ENCODE data around the gene HAUS6. TPM values are rescaled to one million over a fixed set of nuclear protein-coding genes. Genes with fewer than 3 reads are reported as not detected.

Gene HAUS6
- total RNA-seq, 5 donors from 2014 or later (not counting 1 experiment from before 2014, with no cell fraction given), result 8.7 to 17.0 (median 15.1) TPM

- Histone ChIP-seq H3K4me1 (ENCODE audit: control insufficient read depth in 1 of 2, extremely low read depth in 1 of 2, insufficient read depth in 2 of 2, low read length in 2 of 2) (no peaks in the 10 kb centered on the region), H3K4me3 (ENCODE audit: control insufficient read depth in 1 of 2, extremely low read depth in 1 of 2, low read length in 1 of 2) (no peak overlapping the region), H3K36me3 (ENCODE audit: control insufficient read depth in 2 of 2, extremely low read depth in 1 of 2, insufficient read depth in 1 of 2, low read length in 1 of 2) (no peaks in the 10 kb centered on the region), H3K27ac (ENCODE audit: low read length) (no peak overlapping the region), H3K27me3 (replicated peaks in 1 of 2; ENCODE audit: control insufficient read depth in 2 of 2, extremely low read depth in 1 of 2, insufficient read depth in 2 of 2, low read length in 1 of 2) (peaks cover 0 to 14% of the 10 kb centered on the region in 2 experiments), H3K9me3 (no peaks in the 10 kb centered on the region)
- Mint-ChIP-seq H3K4me1 (peaks cover 0 to 2% (median 0%) of the 10 kb centered on the region in 3 donors), H3K9me3 (no peaks in the 10 kb centered on the region), H3K27me3 (peaks cover 6 to 8% of the 10 kb centered on the region in 2 donors), H3K36me3 (peaks cover 4% of the 10 kb centered on the region), H3K27ac (no peak overlapping the region), H3K4me3 (no peak overlapping the region)
- POLR2A ChIA-PET, result no interaction called here
- CTCF ChIA-PET, result no interaction called here
- no peak for ATAC-seq (replicated peaks in 1 of 4)
- WGBS (ENCODE audit: insufficient coverage), result 100% methylated on average over 9 of the region's 14 CpGs
- no peak for DNase-seq
Observed at GRCh38 chr9:19032406-19032805, 70.3 kb downstream of the HAUS6 start.

GRCh38 chr9:19030899-19031298 lies 71.8 kb downstream of the HAUS6 start:
- peaks cover 0 to 18% of the 10 kb centered on the region in 2 experiments for H3K27me3 ChIP-seq (replicated peaks in 1 of 2; ENCODE audit: control insufficient read depth in 2 of 2, extremely low read depth in 1 of 2, insufficient read depth in 2 of 2, low read length in 1 of 2)
- H3K27me3 Mint-ChIP-seq, result peaks cover 6 to 8% of the 10 kb centered on the region in 2 donors
- peaks cover 0 to 2% (median 0%) of the 10 kb centered on the region in 3 donors for H3K4me1 Mint-ChIP-seq
- no peaks in the 10 kb centered on the region for H3K9me3 Mint-ChIP-seq
- no peak overlapping the region for H3K4me3 ChIP-seq (ENCODE audit: control insufficient read depth in 1 of 2, extremely low read depth in 1 of 2, low read length in 1 of 2)
- H3K4me3 Mint-ChIP-seq, result no peak overlapping the region
- ChIA-PET CTCF (no interaction called here), POLR2A (no interaction called here)
- ATAC-seq (replicated peaks in 1 of 4), result no peak
- H3K27ac Mint-ChIP-seq, result no peak overlapping the region
- no peak for DNase-seq
- H3K4me1 ChIP-seq (ENCODE audit: control insufficient read depth in 1 of 2, extremely low read depth in 1 of 2, insufficient read depth in 2 of 2, low read length in 2 of 2), result no peaks in the 10 kb centered on the region
- no peak overlapping the region for H3K27ac ChIP-seq (ENCODE audit: low read length)
- H3K36me3 Mint-ChIP-seq, result peaks cover 4% of the 10 kb centered on the region
- no peaks in the 10 kb centered on the region for H3K9me3 ChIP-seq
- WGBS (ENCODE audit: insufficient coverage), result no CpG with 5 or more reads among the region's 1 CpG
- no peaks in the 10 kb centered on the region for H3K36me3 ChIP-seq (ENCODE audit: control insufficient read depth in 2 of 2, extremely low read depth in 1 of 2, insufficient read depth in 1 of 2, low read length in 1 of 2)

DNA sequence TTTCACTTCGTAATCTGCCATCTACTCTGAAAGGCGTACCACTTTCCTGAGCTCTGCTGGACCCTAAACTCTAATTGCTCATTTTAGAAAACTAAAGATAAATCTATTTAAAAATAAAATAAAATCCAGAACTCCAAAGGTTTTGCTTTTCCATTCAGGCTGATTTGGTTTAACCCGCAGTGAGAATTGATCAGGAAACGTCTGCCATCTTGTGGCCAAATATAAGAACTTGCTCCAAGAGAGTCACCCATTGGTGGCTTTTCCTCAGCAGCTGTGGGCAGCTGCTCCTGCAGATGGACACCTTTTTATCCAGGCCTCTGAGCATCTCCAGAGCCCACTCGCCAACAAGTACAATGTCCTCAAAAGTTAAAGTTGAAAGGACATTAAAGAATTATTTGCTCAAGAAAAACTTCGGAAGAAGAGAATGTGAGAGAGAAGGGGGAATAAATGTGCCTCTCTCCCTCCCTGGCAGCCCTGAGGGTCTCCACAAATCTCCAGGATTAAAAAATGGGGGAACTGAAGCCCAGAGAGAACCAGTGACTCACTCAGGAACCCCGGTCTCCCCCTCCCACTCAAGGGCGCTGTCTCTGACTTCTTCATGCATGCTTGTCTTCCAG lies 73.8 kb downstream of the HAUS6 start:
- WGBS (ENCODE audit: insufficient coverage), result 6% methylated on average over 3 of the region's 8 CpGs

DNA sequence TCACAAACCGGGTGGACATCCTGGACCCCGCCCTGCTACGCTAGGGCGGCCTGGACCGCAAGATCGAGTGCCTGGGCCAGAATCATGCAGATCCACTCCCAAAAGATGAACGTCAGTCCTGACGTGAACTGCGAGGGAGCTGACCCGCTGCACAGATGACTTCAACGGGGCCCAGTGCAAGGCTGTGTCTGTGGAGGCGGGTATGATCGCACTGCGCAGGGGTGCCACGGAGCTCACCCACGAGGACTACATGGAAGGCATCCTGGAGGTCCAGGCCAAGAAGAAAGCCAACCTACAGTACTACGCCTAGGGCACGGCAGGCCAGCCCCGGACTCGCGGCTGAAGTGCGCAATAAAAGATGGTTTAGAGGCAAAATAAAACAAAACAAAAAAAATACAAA lies 74.9 kb downstream of the HAUS6 start:
- Mint-ChIP-seq H3K9me3 (no peaks in the 10 kb centered on the region), H3K27me3 (peaks cover 11 to 13% of the 10 kb centered on the region in 2 donors), H3K36me3 (no peaks in the 10 kb centered on the region), H3K4me3 (no peak overlapping the region), H3K27ac (no peak overlapping the region), H3K4me1 (peaks cover 0 to 2% (median 0%) of the 10 kb centered on the region in 3 donors)
- ChIA-PET POLR2A (no interaction called here), CTCF (interaction anchor here (0.6 to 5.2 kb wide), 5 partner anchors 15 to 773 kb away, joined by 3 to 31 read pairs (median 3); no protein-coding TSS in a partner anchor)
- Histone ChIP-seq H3K36me3 (ENCODE audit: control insufficient read depth in 2 of 2, extremely low read depth in 1 of 2, insufficient read depth in 1 of 2, low read length in 1 of 2) (no peaks in the 10 kb centered on the region), H3K27me3 (replicated peaks in 1 of 2; ENCODE audit: control insufficient read depth in 2 of 2, extremely low read depth in 1 of 2, insufficient read depth in 2 of 2, low read length in 1 of 2) (peaks cover 0 to 12% of the 10 kb centered on the region in 2 experiments), H3K4me1 (ENCODE audit: control insufficient read depth in 1 of 2, extremely low read depth in 1 of 2, insufficient read depth in 2 of 2, low read length in 2 of 2) (no peaks in the 10 kb centered on the region), H3K27ac (ENCODE audit: low read length) (no peak overlapping the region), H3K9me3 (no peaks in the 10 kb centered on the region), H3K4me3 (ENCODE audit: control insufficient read depth in 1 of 2, extremely low read depth in 1 of 2, low read length in 1 of 2) (no peak overlapping the region)
- no peak for ATAC-seq (replicated peaks in 1 of 4)
- WGBS (ENCODE audit: insufficient coverage), result 89% methylated on average over 11 of the region's 22 CpGs
- DNase-seq, result no peak

More for the DNA sequence above, 73.8 kb downstream of the HAUS6 start:
- Mint-ChIP-seq H3K9me3 (no peaks in the 10 kb centered on the region), H3K4me1 (peaks cover 0 to 2% (median 0%) of the 10 kb centered on the region in 3 donors), H3K27ac (no peak overlapping the region), H3K36me3 (no peaks in the 10 kb centered on the region), H3K27me3 (peaks cover 8 to 10% of the 10 kb centered on the region in 2 donors), H3K4me3 (no peak overlapping the region)
- Histone ChIP-seq H3K4me3 (ENCODE audit: control insufficient read depth in 1 of 2, extremely low read depth in 1 of 2, low read length in 1 of 2) (no peak overlapping the region), H3K27ac (ENCODE audit: low read length) (no peak overlapping the region), H3K36me3 (ENCODE audit: control insufficient read depth in 2 of 2, extremely low read depth in 1 of 2, insufficient read depth in 1 of 2, low read length in 1 of 2) (no peaks in the 10 kb centered on the region), H3K27me3 (replicated peaks in 1 of 2; ENCODE audit: control insufficient read depth in 2 of 2, extremely low read depth in 1 of 2, insufficient read depth in 2 of 2, low read length in 1 of 2) (peaks cover 0 to 18% of the 10 kb centered on the region in 2 experiments), H3K4me1 (ENCODE audit: control insufficient read depth in 1 of 2, extremely low read depth in 1 of 2, insufficient read depth in 2 of 2, low read length in 2 of 2) (no peaks in the 10 kb centered on the region), H3K9me3 (no peaks in the 10 kb centered on the region)
- DNase-seq, result peak in 5 of 35 experiments; percentile 2 to 59 (median 6)
- CTCF ChIA-PET, result interaction anchor here (0.6 to 5.2 kb wide), 12 partner anchors 10 to 775 kb away, joined by 3 to 31 read pairs (median 3); no protein-coding TSS in a partner anchor
- POLR2A ChIA-PET, result no interaction called here
- ATAC-seq (replicated peaks in 1 of 4), result peak in 3 of 4 experiments; percentile 43 to 59 (median 58)

DNA sequence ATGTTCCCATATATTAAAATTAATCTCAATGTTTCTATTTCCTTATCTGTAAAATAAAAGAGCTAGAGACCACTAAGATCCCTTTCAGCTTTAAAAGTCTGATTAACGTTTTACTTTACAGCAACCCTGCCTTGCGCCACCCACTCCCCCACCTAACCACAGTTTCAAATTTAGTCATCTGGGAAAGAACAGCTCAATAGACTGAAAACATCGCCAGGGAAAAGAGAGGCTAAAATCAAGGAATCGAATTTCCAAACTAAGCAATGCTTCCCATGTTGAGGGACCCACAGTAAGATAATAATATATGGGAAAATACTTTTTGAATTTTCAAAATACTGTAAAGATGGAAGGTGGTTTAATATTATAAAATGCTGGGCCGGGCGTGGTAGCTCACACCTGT lies 76.3 kb downstream of the HAUS6 start:
- H3K4me3 Mint-ChIP-seq, result no peak overlapping the region
- H3K36me3 Mint-ChIP-seq, result no peaks in the 10 kb centered on the region
- ChIA-PET POLR2A (no interaction called here), CTCF (interaction anchor here (0.5 to 5.2 kb wide), 4 partner anchors 14 to 772 kb away, joined by 3 to 31 read pairs (median 3); partner anchors contain the start of gene RRAGA (in 1 of the 2))
- H3K4me3 ChIP-seq (ENCODE audit: control insufficient read depth in 1 of 2, extremely low read depth in 1 of 2, low read length in 1 of 2), result no peak overlapping the region
- no peaks in the 10 kb centered on the region for H3K36me3 ChIP-seq (ENCODE audit: control insufficient read depth in 2 of 2, extremely low read depth in 1 of 2, insufficient read depth in 1 of 2, low read length in 1 of 2)
- no peaks in the 10 kb centered on the region for H3K9me3 ChIP-seq
- ATAC-seq (replicated peaks in 1 of 4) (no peak), DNase-seq (no peak)
- no peak overlapping the region for H3K27ac ChIP-seq (ENCODE audit: low read length)
- no peak overlapping the region for H3K27ac Mint-ChIP-seq
- no peaks in the 10 kb centered on the region for H3K9me3 Mint-ChIP-seq
- H3K4me1 Mint-ChIP-seq, result peaks cover 0 to 2% (median 0%) of the 10 kb centered on the region in 3 donors
- peaks cover 11 to 13% of the 10 kb centered on the region in 2 donors for H3K27me3 Mint-ChIP-seq
- no peaks in the 10 kb centered on the region for H3K4me1 ChIP-seq (ENCODE audit: control insufficient read depth in 1 of 2, extremely low read depth in 1 of 2, insufficient read depth in 2 of 2, low read length in 2 of 2)
- peaks cover 0 to 11% of the 10 kb centered on the region in 2 experiments for H3K27me3 ChIP-seq (replicated peaks in 1 of 2; ENCODE audit: control insufficient read depth in 2 of 2, extremely low read depth in 1 of 2, insufficient read depth in 2 of 2, low read length in 1 of 2)
- WGBS (ENCODE audit: insufficient coverage), result no CpG with 5 or more reads among the region's 6 CpGs

DNA sequence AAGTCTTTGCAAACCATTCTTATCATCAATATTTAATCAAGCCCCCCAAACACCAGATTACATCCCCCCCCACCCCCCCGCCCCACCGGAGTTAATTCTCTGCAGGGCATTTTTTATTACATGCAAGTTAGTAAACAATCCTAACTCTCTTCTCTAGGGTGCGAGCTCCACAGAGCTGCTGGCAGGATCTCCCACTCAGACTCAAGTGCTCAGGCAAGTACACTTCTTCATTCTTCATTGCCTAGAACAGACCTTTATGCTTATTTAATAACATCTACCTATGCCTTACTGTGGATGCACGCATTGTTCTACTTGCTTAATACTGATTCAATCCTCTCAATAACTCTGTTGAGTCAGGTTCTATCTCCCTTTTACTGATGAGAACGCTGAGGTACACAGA lies 79.6 kb downstream of the HAUS6 start:
- CTCF ChIA-PET, result no interaction called here

More for the DNA sequence above, 79.6 kb downstream of the HAUS6 start:
- Histone ChIP-seq H3K27me3 (replicated peaks in 1 of 2; ENCODE audit: control insufficient read depth in 2 of 2, extremely low read depth in 1 of 2, insufficient read depth in 2 of 2, low read length in 1 of 2) (peaks cover 0 to 6% of the 10 kb centered on the region in 2 experiments), H3K4me1 (ENCODE audit: control insufficient read depth in 1 of 2, extremely low read depth in 1 of 2, insufficient read depth in 2 of 2, low read length in 2 of 2) (no peaks in the 10 kb centered on the region), H3K36me3 (ENCODE audit: control insufficient read depth in 2 of 2, extremely low read depth in 1 of 2, insufficient read depth in 1 of 2, low read length in 1 of 2) (no peaks in the 10 kb centered on the region), H3K9me3 (no peaks in the 10 kb centered on the region), H3K27ac (ENCODE audit: low read length) (no peak overlapping the region), H3K4me3 (ENCODE audit: control insufficient read depth in 1 of 2, extremely low read depth in 1 of 2, low read length in 1 of 2) (no peak overlapping the region)
- Mint-ChIP-seq H3K27me3 (peaks cover 4 to 6% of the 10 kb centered on the region in 2 donors), H3K36me3 (no peaks in the 10 kb centered on the region), H3K9me3 (no peaks in the 10 kb centered on the region), H3K27ac (no peak overlapping the region), H3K4me3 (no peak overlapping the region), H3K4me1 (no peaks in the 10 kb centered on the region)
- ATAC-seq (replicated peaks in 1 of 4), result no peak
- POLR2A ChIA-PET, result no interaction called here
- DNase-seq, result no peak
- 77% methylated on average over 2 of the region's 5 CpGs for WGBS (ENCODE audit: insufficient coverage)

All from T-cell (primary cell).